NCI-H1048 (cell line): Measurements from ENCODE around the gene SLC38A10.

Experiments
- DNase-seq: peaks from one replicate; lab custom pipeline; 2025; lab: John Stamatoyannopoulos, UW

The SLC38A10 gene

DNA sequence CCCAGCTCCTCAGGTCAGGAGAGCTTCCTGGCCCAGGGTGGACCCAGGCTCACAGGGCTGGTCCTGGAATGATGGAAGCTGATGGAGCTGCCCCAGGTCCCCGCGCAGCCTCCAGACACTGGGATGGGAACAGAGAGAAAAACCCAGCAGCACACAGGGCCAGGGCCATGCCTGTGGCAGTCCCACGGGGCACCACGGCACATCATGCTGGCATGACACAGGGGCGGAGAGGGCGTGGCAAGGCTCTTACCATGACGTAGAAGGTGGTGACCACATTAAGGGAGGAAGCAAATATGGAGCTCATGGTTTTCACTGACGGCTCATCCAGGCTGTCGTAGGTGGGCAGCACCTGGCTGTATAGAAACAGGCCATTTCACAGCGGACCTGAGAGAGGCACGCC is 18.3 kb downstream of the SLC38A10 start:
- no peak for DNase-seq

DNA sequence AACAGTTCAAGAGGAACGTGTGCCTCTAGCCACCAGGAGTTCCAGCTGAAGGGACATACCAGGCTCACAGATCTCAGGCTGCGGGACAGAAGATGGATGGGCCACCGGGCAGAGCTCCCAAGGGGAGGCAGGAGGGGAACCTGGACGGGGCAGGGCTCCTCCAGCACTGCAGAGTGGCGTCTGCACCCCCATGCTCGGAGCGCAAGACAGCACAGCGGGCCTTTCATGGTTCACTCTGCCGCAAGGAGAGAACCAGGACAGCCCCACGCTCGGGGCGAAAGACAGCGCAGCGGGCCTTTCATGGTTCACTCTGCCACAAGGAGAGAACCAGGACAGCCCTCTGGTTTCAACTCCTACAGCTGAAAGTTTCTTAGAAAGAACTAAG is 20.6 kb downstream of the SLC38A10 start:
- no peak for DNase-seq

DNA sequence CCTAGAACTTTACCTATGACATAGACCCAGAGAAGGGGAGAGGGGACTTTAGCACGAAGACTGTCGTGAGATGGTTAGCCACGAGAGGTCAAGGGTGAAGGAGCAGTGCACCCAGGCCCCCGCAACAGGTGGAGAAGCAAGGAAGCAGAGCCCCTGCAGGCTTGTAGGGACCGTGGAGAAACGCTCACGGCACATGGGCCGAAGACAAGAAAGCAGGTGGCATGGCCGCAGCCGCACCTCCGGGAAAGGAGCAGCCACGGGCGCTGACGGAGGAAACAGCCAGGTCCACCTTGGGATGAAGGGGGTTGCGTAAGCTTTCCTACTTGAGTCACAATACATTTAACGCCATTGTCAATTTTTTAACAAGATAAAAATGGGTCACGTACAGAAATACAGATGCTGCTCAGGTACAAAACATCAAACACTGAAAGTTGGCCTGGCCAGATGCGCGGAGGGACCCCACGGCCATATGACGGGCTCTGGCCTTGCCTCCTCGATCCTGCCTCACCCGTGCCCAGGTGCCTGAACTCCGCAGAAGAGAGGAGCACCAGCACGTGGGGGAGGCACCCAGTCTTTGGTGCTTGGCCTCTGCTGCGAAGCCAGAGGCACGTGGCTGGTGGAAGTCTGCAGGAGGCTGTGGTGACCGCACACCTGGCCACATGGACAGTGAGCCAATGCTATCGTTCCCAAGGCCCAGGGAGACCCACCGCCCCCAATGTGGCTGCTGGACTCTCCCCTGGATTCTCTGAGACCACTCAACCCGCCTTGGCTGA is 21.2 kb downstream of the SLC38A10 start:
- DNase-seq = no peak

DNA sequence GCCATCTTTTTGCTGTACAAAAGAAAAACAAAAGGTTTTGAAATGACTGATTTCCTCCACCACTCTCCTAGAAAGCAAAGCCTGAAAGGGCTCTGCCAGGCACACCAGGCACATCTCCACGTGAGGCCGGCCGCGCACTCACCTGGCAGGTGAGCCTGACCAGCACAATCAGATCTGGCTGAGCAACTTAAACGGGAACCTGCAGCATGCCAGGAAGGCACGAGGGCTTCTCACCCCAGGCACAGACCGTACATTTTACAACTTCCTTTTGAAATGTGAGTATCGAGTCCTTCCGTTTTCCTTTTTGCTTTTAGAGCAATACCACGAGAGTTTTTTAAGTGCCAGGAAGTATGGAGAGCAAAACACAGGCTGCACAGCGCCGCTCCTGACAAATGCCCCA is 22.5 kb downstream of the SLC38A10 start:
- no peak for DNase-seq

DNA sequence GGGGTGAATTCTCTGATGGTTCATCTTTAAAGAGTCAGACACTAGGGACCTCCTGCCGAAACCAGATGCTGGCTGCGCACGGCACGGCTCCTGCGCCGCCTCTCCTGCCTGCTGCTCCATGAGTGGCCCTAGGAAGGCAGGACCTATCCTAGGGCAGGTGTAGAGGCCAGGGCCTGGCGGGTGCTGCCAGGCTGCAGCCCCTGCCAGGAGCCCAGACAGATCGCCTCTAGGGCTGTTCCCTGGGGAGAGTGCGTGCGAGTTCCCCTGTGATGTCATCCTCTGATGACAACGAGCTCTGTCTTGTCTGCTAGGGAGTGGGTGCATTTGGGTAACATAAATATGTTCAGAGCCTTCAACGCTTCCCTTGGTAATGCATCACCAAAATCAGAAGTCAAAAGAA is 23.9 kb downstream of the SLC38A10 start:
- DNase-seq = no peak

DNA sequence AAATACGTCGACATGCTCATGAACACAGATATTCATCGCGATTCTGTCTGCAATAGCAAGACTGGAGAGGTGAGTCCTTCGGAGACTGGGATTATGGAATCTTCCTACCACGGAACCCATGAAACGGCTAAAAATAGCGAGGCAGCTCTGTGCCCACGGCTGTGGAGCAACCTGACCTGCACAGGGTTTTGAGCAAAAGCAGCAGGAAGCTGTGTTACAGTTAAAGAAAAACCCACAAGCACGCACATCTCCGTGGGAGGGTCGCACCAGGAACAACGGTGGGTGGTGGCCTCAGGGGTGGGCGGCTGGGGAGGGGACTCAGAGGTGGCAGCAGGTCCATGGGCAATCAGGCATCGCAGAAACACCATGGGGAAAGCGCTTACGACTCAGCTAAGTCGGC is 24.8 kb downstream of the SLC38A10 start:
- no peak for DNase-seq

DNA sequence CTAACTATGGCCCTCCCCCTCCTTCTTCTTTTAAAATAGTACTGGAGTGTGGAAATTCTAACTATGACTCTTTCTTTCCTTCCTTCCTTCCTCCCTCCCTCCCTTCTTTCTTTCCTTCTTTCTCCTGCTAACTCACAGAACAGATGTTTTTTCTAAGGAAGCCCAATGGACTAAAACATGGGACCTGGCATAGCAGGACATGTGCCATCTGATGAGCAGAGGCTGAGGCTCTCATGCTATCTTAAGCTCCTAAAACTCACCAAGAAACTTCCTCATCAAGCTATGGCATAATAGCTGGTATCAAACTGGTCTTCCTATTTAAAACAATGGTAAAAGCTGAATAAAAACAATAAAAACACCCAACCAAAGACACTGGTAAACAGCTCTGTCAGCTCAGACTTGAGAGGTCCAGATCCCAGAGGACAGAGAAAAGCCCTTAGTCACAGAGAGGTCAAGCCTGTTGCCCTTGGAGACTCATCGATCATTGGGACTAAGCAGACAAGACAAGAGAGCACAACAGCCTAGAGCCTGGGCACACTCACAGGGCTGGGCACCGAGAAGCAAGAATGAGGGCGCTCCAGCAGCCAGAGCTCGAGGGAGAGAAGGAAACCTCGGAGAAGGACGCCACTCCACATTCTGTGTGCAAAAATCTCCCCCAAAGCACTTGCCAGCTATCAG is 27.6 kb downstream of the SLC38A10 start:
- no peak for DNase-seq

DNA sequence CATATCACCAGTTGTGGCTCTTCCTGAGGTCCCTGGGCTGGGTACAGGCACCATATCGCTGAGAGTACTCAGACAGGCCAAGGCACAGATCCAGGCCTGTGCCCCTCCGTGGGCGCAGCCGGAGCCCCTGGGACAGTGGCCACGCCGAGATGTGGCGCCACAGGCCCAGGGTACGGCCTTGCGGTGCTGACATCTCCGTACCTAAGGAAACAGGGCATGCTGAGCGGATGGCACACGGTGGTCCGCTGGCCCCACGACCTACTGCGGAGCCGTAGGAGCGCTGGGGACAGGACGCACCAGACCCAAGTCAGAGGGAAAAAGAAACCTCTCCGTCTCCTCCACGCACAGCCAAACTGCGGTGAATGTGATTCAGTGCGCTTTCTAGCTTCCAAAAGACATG is 29.5 kb downstream of the SLC38A10 start:
- no peak for DNase-seq

DNA sequence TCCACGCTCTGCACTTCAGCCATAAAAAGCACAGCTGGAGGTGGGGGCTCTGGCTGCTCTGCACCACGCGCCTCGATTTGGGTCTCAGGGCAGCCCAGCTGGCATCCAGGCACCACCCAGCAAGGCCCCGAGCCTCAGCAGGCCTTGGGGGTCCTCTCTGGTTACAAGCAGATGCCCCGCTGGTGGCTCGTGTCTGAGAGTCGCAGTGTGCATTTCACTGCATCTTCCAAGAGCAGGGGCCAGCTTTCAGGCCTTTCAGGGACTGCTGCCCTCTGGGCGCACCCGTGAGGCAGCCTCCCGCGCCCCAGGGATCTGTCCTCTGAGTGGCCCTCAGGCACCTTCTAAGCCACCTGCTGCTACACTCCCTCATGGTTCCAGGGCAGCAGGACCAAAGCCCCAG is 30.5 kb downstream of the SLC38A10 start:
- DNase-seq = no peak

DNA sequence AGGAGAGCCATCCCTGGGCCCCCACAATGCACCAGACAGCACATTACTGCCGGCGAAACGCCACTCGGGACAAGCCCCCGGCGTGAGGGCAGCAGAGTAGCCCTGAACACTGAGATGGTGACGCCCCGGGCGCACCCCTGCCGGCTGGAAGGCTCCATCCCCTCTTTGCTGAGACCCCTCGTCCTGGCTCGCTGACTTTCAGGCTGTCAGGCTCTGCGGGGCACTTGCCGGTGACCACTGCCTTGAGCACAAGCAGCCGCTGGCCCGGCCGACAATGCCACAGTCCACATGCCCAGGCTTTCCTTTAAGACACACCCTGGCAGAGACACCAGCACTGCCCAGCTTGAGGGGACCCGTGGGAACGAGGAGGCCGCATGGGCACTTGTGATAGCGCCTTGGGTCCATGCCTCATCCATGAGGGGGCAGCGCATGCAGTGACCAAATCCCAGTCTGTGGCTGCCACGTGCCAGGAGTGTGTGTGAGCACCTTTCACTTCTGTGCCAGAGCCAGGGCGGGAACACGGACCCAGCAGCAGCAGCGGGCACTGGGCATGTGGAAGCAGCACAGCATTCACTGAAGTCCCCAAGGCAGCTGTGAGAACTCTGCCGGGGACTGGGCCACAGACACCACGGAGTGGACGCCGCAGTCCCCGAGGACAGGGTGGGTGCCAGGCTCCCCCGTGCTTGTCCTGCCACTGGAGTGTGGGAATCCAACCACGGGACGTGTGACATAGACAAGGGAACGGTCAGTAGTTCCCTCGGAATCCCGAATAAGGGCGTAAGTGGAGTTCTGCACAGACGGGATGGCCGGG is 31.5 kb downstream of the SLC38A10 start:
- DNase-seq = no peak

DNA sequence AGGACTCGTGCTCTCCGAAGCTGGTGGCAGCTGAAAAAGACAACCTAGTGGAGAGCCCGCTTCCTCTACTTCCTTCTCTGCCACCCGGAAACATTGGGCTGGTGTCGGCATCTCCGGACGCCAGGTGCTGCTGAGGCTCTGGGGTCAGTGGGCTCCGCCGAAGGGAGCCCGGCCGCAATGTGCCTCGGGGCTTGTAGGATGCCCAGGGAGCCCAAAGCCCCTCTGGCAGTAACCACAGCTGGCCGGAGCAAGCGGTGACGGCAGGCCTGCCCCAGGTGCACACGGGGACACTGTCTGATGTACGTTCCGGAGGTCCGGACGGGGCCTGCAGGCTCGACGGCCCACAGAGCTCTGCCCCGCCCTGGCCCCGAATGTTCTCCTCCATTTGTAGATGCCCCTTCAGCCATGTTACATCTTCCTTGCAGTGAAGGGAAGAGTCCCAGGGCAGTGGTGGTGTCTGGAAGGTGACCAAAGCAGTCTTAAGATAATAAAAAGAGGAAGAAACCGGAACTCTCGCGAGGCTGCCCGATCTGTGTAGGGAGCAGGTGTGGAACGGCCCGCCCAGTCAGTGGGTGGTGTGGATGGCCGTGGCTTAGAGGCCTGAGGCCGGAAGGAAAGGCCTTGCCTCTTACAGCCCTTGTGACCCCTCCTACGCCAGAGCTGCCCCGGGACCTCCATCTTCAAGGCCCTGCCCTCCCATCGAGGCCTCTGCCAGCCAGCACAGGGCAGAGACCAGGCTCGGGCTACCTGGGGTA is 33.3 kb downstream of the SLC38A10 start:
- DNase-seq = no peak

DNA sequence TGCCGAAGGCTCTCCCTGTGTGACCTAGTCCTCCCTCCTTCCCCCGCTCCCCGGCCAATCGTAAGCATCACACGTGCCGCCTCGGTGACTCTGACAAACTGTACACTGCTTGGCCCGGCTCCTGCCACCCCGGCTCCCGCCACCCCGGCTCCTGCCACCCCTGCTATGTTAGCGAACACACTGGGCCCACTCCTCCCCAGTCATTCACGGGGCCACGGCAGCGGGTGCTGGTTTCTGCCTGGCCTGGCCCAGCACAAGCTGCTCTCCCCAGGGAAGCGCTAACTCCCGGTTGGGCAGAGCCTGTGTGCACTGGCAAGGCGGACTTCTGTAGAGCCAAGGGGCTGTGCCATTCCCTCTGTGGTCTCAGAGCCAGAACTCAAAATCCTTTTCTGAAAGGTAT is 34.0 kb downstream of the SLC38A10 start:
- no peak for DNase-seq

DNA sequence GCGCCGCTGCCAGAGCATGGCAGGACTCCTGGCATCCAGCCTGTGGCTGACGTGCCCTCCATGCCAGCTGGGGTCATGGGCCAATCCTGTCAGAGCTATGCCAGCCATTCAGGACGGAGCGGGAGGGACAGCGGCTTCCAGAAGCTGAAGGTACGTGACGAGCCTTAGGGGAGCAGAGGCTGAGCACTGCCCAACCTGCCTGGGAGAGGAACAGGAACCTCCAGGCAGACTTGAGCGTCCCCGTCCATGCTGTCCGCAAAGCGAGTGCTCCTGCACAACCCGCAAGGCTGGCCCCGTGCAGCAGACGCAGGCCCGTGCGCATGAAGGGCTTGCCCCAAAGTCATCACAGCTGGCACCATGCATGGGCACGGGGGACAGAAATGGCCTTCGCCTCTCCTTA is 34.5 kb downstream of the SLC38A10 start:
- DNase-seq = no peak

DNA sequence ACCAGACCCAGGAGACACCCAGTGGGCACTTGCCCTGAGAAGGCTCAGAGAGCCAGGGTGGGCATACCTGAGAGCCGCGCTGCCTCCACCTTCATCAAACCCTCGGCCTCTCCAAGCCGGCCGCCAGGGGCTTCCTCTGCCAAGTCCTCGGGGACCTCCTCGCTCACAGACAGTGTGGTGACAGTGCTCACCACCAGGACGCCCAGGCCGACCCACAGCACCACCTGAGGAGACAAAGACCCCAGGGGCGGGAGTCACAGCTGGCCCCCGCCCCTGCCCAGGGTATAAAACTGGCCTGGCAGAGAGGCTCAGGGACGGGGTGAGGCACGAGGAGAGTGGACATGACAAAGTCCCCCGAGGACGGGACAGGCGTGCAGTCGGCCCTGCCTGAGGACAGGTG is 34.9 kb downstream of the SLC38A10 start:
- DNase-seq = no peak

DNA sequence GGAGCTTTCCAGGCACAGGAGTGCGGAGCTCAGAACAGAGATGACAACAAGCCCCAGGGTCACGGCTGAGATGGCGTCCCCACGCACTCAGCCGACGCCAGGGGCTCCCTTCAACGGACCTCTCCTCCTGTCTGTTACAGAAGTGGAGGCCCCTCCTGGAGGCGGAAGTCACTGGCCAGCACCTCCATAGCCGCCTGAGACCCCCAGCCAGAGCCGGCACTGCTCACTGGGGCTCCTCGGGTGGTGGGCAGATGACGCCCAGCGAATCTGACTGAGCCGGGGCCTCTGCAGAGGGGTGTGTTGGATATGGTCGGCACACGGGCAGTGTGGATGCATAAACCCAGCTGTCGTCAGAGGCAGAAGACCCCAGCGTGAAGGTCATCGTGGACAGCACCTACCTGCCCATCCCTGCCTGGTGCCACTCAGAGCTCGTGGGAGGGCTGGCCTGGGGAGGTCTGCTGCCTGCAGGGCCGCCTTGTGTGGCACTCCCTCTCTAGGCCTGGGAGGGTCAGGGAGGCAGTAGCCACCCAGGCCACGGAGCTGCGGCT is 36.0 kb downstream of the SLC38A10 start:
- DNase-seq = no peak

DNA sequence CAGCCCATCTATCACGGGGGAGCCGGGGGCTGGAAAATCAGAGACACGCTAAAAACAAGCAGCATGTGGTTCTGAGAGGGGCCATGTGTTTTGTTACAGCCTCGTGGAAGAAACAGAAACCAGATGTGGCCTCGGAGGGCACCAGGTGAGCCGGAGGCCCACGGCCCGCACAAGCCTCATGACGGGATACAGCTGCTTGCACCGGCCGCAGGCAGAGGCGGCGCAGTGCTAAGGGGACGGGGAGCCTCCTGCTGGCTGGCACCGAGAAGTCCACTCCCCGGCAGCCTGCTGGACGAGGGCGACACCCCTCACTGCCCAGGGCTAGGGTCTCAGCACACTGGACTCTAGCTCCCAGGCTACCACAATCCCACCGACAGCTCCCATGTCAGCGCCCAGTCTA is 36.8 kb downstream of the SLC38A10 start:
- DNase-seq = no peak

DNA sequence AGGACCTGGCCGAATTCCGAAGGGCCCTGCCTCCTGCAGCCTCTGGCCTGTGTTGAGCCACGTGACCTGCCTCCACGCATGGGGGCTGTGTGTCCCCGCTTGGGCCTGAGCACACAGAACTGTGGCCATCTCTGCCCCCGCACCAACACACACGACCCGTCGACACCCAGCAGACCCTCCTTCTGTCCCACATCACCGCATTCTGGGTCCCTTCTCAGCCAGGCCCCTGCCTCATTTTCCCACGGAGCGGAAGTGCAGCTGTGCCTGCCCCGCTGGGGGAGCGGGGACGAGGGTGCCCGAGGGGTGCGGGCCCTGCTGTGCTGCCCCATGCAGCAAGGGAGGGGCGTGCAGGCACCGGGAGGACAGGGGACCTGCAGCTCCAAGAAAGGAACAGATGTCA is 37.6 kb downstream of the SLC38A10 start:
- DNase-seq = no peak

DNA sequence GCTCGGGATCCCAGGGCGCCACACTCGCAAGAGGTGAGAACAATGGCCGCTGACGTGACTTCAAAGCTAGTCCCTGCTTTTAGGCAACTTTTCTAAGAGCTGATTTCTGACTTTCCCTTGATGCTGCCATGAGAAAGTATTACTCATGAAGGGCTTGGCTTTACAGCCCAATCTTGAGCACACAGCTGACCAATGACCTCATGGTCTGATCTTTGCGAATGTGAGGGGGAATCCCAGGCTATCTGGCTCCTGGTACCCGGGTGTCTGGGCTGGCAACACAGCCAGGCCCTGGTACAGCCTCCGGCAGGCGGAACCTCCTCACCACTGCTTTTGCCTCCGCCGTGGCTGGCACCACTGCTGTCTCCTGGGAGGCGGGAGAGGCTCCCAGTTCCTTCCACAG is 38.5 kb downstream of the SLC38A10 start:
- DNase-seq = no peak

DNA sequence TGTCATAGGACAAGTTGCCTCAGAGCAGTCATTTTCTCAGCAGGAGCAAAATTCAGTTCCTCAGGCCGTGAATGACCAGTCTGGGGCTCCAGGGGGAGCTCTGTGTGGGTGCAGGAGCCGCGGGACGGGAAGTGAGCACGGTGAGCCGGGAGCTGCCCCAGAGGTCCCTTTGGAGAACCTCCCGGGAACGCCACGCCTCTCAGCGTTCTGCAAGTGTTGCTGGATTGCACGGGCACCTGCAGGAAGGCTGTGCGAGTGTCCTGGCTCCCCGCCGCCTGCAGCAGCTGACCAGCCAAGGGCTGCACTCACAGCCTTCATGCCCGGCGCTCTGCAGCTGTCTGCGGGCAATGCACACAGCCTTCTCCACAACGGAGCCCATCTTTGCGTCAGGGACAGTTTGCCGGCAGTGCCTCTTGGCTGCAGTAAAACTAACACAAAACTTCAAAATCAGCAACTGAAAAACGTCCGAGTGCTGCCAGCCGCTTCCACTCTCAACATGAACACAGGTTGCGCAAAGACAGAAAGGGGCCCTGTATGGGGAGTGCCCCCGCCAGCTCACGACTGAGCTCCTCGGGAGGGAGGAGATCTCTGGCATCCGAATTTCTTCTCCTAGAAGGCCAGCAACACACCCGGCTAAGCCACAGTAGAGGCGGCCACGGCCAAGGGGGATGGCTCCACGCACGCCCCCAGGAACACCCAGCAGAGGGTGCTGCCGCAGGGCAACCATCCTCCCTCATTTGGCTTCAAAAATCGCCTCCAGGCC is 40.0 kb downstream of the SLC38A10 start:
- DNase-seq = no peak

DNA sequence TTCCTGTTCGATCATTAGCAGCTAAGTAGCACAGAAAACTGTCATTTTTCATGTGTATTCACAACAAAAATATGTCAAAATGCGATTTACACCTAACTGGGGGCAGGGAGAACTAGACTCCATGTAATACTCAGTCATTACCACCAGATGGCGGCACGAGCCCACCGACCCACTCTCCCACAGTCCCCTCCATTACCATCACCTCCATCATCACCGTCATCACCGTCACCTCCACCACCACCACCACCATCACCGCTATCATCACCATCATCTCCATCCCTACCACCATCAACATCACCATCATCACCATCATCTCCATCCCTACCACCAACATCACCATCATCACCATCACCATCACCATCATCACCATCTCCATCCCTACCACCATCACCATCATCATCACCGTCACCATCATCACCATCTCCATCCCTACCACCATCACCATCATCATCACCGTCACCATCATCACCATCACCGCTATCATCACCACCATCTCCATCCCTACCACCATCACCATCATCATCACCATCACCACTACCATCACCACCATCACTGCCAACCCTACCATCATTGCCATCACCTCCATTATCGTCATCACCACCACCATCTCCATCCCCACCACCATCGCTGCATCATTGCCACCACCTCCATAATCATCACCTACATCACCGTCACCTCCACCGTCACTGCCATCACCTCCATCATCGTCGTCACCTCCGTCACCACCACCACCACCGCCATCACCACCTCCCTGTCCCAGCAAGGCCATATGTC is 41.6 kb downstream of the SLC38A10 start:
- DNase-seq = no peak

DNA sequence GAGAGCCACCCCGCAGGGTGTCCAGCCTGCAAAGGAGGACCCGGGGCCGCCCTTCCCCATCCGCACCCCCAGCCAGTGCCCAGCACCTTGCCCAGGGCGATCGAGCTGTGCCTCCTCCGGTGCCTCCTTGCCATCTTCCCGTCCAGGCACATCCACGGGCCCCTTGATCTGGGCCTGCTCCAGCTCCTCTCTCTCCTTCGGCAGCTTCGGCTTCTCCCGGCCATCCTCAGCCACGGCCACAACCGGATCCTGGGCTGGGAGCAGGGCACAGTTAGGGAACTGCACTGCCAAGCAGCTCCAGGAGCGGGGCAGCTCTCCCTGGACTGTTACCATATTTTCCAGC is 42.1 kb downstream of the SLC38A10 start:
- DNase-seq = no peak
